Omental fat pad (tissue), 4 donors: ENCODE measurements around the gene COX7A1. TPM values are rescaled to one million over a fixed set of nuclear protein-coding genes. Genes with fewer than 3 reads are reported as not detected.
A peak's percentile ranks its signal among the peaks of the same experiment; 100 is the strongest.

Source experiments
- ATAC-seq: fragments of 150-250 bp; one replicate; pipeline ENCODE4 v1.9.1; 2016; ENCODE audit warnings: mild to moderate bottlenecking, moderate library complexity; ENCODE audit not compliant: low FRiP score
- DNase-seq: peaks from one replicate; pipeline ENCODE4 v3.0.0-alpha.2; 2019; ENCODE audit warnings: low spot score
- total RNA-seq, 4 donors: library from RNA; depleted of rRNA; stranded (reverse); fragments of >200 nt; gene quantifications; one replicate each; pipeline ENCODE4 v1.1.0, GENCODE V29; 2016
- TF ChIP-seq, protein P1 (sequence below), 3 donors: fragments of 450-650 bp; IDR thresholded peaks; one replicate each; pipeline ENCODE4 v1.5.1; 2016 to 2017; ENCODE audit warnings: antibody characterized with exemption in 3 of 3, mild to moderate bottlenecking in 3 of 3, moderate library complexity in 2 of 3

Gene COX7A1
- total RNA-seq, 4 donors from 2014 or later: 25.1 to 60.3 (median 43.9) TPM

DNA sequence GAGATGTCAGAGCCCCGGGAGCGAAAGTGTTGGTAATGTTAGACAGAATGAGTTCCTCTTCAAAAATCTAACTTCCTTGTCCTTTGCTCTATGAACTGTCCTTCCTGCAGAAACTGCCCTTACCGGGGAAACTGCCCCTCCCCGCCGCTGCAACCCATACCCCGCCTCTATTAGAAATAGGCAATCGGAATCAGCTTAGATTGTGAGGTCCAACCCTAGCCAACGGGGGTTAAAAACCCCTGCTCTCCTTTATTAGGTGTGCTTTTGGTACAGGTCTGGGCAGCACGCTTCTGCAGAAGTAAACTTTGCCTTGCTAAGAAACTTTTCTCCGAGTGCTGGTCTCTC is 23.9 kb downstream of the COX7A1 start:
- TF ChIP-seq, protein P1, sequence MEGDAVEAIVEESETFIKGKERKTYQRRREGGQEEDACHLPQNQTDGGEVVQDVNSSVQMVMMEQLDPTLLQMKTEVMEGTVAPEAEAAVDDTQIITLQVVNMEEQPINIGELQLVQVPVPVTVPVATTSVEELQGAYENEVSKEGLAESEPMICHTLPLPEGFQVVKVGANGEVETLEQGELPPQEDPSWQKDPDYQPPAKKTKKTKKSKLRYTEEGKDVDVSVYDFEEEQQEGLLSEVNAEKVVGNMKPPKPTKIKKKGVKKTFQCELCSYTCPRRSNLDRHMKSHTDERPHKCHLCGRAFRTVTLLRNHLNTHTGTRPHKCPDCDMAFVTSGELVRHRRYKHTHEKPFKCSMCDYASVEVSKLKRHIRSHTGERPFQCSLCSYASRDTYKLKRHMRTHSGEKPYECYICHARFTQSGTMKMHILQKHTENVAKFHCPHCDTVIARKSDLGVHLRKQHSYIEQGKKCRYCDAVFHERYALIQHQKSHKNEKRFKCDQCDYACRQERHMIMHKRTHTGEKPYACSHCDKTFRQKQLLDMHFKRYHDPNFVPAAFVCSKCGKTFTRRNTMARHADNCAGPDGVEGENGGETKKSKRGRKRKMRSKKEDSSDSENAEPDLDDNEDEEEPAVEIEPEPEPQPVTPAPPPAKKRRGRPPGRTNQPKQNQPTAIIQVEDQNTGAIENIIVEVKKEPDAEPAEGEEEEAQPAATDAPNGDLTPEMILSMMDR (IDR thresholded peaks at IDR 0.05): no peak
- DNase-seq (no peak), ATAC-seq (peak; percentile 7)

DNA sequence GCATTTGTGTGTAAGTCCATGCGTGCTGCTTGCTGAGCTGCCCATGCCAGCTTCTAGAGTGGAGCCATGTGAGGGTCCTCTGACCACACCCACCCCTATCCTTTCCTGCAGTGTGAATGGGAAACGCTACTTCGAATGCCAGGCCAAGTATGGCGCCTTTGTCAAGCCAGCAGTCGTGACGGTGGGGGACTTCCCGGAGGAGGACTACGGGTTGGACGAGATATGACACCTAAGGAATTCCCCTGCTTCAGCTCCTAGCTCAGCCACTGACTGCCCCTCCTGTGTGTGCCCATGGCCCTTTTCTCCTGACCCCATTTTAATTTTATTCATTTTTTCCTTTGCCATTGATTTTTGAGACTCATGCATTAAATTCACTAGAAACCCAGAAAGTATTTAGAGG is 26.7 kb downstream of the COX7A1 start:
- TF ChIP-seq, protein P1 (IDR thresholded peaks at IDR 0.05): no peak
- DNase-seq: no peak
- no peak for ATAC-seq

DNA sequence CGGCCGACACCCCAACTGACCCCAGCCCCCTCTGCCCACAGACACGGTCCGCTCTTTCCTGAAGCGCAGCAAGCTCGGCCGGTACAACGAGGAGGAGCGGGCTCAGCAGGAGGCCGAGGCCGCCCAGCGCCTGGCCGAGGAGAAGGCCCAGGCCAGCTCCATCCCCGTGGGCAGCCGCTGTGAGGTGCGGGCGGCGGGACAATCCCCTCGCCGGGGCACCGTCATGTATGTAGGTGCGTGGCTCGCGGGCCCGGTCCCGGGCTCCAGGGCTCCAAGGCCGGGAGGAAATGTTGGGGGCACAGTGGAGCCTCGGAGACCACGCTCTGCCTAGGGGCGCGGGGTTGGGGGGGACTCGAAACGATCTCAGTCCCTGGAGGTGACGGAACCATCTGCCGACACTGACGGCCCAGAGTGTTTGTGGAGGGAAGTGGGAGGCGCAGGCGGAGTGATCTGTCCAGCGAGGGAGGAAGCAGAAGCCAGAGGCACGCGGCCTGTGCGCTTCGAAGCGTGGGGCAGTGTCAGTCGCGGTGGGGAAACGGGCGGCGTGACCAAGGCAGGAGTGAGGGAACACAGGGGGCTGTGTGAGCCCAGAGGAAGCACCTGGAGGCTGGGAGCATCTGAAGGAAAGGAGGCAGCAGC is 30.6 kb downstream of the COX7A1 start:
- TF ChIP-seq, protein P1 (IDR thresholded peaks at IDR 0.05): no peak
- DNase-seq (no peak), ATAC-seq (no peak)

DNA sequence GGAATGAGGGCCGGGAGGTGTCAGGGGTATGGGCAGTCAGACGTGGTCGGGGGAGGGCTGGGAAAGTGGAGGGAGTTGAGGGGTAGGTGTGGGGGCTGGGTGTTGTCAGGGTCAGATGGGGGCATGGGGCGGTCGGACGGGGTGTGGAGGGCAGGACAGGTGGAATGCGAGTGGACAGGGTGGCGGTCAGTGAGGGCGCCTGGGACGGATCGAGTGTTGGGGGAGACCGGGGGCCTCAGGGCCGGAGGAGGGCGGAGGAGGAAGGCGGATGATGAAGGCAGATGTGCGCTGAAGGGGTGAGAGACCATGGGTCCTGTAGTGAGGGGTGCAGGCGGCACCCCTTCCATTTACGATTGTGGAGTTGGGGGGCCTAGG is 31.3 kb downstream of the COX7A1 start:
- TF ChIP-seq, protein P1 (IDR thresholded peaks at IDR 0.05): no peak
- ATAC-seq: no peak
- no peak for DNase-seq

DNA sequence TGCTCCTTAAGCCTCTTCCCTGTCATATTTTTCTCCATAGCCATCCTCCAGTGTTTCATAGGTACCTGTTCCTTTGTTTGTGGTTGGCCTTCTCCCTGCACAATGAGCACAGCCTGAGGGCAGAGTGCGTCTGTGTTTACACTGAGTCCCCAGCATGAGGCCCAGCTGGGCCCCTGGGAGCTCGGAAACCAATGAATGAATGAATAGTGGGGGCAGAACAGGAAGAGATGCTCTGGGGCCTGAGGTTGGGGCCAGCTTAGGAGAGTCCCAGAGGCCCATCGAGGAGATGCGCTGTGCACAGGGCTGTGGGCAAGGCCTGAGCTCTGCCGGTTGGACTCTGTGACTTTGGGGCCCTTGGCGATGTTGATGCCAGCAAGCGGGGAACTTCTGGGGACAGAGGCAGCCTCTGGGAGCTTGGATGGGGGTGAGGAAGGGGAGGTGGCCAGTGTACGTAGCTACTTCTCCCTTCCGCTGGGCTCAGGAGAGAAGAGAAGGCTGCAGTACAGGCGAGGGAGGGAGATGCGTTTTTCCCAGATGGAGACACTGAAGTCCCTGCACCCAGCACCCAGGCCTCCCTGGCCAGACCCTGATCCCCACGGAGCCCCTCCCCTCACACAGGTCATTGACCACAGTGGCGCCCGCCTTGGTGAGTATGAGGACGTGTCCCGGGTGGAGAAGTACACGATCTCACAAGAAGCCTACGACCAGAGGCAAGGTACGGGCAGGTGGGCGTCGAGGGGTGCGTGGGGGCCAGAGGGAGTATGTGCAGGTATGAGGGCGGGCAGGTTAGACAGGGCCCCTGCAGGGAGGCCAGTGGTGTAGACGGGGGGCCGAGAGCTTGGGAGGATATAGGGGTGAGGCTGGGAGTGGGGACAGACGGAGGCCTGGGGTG is 31.9 kb downstream of the COX7A1 start:
- TF ChIP-seq, protein P1 (IDR thresholded peaks at IDR 0.05): no peak
- DNase-seq (no peak), ATAC-seq (no peak)

DNA sequence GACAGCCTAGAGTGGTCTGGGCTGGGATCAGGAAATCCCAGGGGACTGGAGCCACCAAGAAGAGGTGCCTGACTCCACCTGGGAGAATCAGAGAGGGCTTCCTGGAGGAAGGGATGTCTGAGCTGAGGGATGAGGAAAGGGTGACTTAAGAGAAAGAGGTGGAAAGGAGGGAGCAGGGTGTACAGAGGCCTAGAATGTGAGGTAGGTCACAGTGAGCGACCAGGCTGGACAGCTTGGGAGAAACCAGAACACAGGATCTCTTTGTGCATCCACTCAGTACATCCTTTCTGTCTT is 36.0 kb downstream of the COX7A1 start:
- TF ChIP-seq, protein P1 (IDR thresholded peaks at IDR 0.05): no peak
- no peak for DNase-seq
- no peak for ATAC-seq
